KOPT-K1 (cell line): ENCODE results near the gene EXOC6.

Experiments used
- H3K27ac ChIP-seq: fragments of 200-600 bp; sonication (generic); 2 replicates; pipeline ENCODE4 v1.5.1; 2016; ENCODE audit warnings: antibody characterized with exemption, mild to moderate bottlenecking, low read depth, low read length; ENCODE audit not compliant: poor library complexity, severe bottlenecking
- H3K36me3 ChIP-seq: fragments of 200-600 bp; sonication (generic); 2 replicates; pipeline ENCODE4 v1.5.1; 2017; ENCODE audit warnings: antibody characterized with exemption, mild to moderate bottlenecking, low read length, moderate library complexity; ENCODE audit not compliant: insufficient read depth
- H3K9me3 ChIP-seq: fragments of 200-600 bp; sonication (generic); 2 replicates; pipeline ENCODE4 v1.5.1; 2017; ENCODE audit warnings: antibody characterized with exemption, low read length, mild to moderate bottlenecking; ENCODE audit not compliant: insufficient read depth, poor library complexity, severe bottlenecking

EXOC6 gene

DNA sequence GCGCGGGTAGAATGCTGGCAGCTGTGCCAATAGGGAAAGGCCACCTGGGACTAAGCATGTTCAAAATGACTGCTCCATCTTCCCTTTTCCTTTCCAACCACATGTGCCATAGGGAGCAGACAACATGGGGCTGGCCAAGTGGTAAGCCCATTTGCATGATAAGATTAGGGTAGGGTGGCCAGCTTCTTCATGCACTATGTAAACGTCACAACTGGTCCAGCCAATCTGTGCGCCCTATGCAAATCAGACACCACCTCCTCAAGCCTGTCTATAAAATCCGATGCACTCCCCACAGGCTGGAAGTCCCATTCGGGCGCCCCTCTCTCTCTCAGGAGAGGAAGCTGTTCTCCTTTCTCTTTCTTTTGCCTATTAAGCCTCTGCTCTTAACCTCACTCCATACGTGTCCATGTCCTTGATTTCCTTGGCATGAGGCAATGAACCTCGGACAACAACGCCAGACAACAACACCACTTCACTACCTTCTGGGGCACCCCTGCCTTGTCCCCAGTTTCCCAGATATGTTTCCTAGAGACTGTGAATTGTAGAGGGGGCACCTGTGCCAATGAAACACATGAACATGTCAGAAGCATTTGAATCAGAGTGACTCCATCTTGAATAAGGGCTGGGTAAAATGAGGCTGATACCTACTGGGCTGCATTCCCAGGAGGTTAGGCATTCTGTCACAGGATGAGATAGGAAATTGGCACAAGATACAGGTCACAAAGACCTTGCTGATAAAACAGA lies 19.1 kb upstream of the EXOC6 start:
- Histone ChIP-seq H3K9me3 (no peaks in the 10 kb centered on the region), H3K36me3 (no peaks in the 10 kb centered on the region), H3K27ac (no peak overlapping the region)

GRCh38 chr10:92829786-92830377 lies 18.4 kb upstream of the EXOC6 start:
- Histone ChIP-seq H3K27ac (no peak overlapping the region), H3K9me3 (no peaks in the 10 kb centered on the region), H3K36me3 (no peaks in the 10 kb centered on the region)

DNA sequence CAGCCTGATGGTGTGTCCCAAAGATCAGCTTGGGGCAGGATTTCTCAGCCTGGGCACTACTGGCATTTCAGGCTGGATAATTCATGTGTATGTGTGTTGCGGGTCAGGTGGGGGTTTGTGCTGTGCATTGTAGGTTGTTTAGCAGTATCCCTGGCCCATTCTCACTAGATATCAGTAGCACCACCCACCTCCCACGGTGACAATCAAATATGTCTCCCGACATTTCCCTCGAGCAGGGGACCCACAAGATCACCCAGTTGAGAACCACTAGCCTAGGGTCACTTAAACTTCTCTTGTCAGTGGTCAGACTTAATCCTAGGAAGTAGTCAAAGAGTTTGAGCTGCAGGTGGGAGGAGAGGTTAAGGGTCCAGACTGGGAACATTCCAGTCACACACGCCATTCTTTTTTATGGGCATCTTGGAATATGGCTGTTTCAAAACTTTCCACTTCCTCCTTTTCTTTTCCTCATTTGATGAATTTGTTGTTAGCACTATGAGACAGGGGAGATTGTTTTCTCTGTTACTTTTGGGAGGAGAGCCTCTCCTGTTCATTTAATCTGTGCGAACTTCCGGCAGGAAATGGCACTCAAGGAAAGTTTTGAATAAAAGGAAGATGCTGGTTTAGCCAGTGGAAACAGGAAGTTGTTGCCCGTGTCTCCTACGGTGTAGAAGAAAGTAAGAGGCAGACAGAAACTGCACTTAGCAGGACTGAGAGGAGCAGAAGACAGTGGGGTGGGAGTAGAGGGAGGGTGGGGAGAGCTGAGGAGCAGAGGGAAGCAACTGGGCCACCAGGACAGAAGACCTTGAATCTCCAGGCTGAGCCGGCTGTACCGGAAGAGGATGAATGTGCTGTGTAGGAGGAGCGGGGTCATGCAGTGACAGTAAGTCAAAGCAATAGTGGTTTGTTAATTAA lies 17.6 kb upstream of the EXOC6 start:
- no peaks in the 10 kb centered on the region for H3K36me3 ChIP-seq
- no peaks in the 10 kb centered on the region for H3K9me3 ChIP-seq
- no peak overlapping the region for H3K27ac ChIP-seq

GRCh38 chr10:92832121-92832520 lies 16.2 kb upstream of the EXOC6 start:
- Histone ChIP-seq H3K36me3 (no peaks in the 10 kb centered on the region), H3K27ac (no peak overlapping the region), H3K9me3 (no peaks in the 10 kb centered on the region)

GRCh38 chr10:92832998-92833650 lies 15.2 kb upstream of the EXOC6 start:
- Histone ChIP-seq H3K27ac (no peak overlapping the region), H3K36me3 (no peaks in the 10 kb centered on the region), H3K9me3 (no peaks in the 10 kb centered on the region)

DNA sequence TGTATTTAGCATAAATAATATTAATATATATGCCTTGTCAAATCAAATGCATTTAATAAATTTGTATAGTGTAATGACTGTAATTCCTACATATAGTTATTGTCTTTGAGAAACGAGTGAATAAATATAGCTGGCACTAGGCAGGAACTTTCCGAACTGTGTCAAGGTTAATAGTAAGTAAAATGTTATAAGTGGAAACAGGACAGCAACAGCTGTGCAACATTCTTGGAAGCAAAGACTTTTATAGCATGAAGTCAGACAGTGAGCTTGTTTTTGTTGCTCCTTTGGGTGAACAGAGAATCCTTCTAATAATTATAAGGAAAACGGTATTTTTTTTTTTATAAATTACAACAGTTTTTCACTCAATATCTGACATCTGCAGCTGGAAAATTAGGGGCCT lies 14.0 kb upstream of the EXOC6 start:
- H3K9me3 ChIP-seq, result no peaks in the 10 kb centered on the region
- H3K36me3 ChIP-seq, result no peaks in the 10 kb centered on the region
- no peak overlapping the region for H3K27ac ChIP-seq

GRCh38 chr10:92834986-92835385 lies 13.3 kb upstream of the EXOC6 start:
- Histone ChIP-seq H3K36me3 (no peaks in the 10 kb centered on the region), H3K9me3 (no peaks in the 10 kb centered on the region), H3K27ac (no peak overlapping the region)

GRCh38 chr10:92837456-92837855 lies 10.9 kb upstream of the EXOC6 start:
- no peaks in the 10 kb centered on the region for H3K36me3 ChIP-seq
- no peaks in the 10 kb centered on the region for H3K9me3 ChIP-seq
- peak overlapping the region; percentile 38 for H3K27ac ChIP-seq

GRCh38 chr10:92839191-92840085 lies 8.9 kb upstream of the EXOC6 start:
- H3K9me3 ChIP-seq, result no peaks in the 10 kb centered on the region
- no peak overlapping the region for H3K27ac ChIP-seq
- no peaks in the 10 kb centered on the region for H3K36me3 ChIP-seq

- Histone ChIP-seq H3K27ac (no peak overlapping the region), H3K9me3 (peaks cover 5% of the 10 kb centered on the region), H3K36me3 (no peaks in the 10 kb centered on the region)
These were observed 3.6 kb upstream of the EXOC6 start for GRCh38 chr10:92844746-92845145.

DNA sequence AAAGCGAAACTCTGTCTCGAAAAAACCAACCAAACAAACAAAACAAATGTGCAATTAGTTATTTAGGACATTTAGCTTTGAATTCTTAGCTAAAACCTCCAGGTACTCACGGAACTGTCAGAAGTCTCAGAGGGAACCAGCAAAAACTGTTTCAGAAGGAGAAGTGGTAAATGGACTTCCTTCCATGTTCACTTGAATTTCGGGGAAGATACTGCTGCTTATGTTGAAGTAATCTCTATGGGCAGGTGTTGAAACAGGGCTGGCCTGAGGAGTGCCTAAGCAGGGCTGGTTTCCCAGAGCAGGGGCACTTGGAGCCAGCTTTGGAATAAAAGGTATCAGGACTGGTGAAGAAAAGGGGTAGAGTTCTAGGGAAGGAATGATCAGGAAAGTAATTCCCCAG lies 2.4 kb upstream of the EXOC6 start:
- H3K27ac ChIP-seq, result no peak overlapping the region

GRCh38 chr10:92846344-92846743 lies 2.0 kb upstream of the EXOC6 start:
- Histone ChIP-seq H3K36me3 (no peaks in the 10 kb centered on the region), H3K27ac (no peak overlapping the region), H3K9me3 (peaks cover 5% of the 10 kb centered on the region)

More for the DNA sequence above, 2.4 kb upstream of the EXOC6 start:
- H3K9me3 ChIP-seq, result peaks cover 5% of the 10 kb centered on the region
- no peaks in the 10 kb centered on the region for H3K36me3 ChIP-seq

DNA sequence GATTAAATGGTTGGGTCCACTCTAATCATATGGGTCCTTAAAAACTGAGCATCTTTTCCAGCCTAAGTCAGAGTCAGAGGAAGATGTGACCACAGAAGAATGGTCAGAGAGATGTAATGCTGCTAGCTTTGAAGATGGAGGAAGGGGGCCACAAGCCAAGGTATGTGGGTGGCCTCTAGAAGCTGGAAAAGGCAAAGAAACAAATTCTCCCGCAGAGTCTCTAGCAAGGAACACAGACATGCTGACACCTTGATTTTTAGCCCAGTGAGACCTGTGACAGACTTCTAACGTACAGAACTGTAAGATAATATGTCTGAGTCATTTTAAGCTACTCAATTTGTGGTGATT lies 1.5 kb upstream of the EXOC6 start:
- no peaks in the 10 kb centered on the region for H3K36me3 ChIP-seq
- H3K9me3 ChIP-seq, result peaks cover 5% of the 10 kb centered on the region
- no peak overlapping the region for H3K27ac ChIP-seq

DNA sequence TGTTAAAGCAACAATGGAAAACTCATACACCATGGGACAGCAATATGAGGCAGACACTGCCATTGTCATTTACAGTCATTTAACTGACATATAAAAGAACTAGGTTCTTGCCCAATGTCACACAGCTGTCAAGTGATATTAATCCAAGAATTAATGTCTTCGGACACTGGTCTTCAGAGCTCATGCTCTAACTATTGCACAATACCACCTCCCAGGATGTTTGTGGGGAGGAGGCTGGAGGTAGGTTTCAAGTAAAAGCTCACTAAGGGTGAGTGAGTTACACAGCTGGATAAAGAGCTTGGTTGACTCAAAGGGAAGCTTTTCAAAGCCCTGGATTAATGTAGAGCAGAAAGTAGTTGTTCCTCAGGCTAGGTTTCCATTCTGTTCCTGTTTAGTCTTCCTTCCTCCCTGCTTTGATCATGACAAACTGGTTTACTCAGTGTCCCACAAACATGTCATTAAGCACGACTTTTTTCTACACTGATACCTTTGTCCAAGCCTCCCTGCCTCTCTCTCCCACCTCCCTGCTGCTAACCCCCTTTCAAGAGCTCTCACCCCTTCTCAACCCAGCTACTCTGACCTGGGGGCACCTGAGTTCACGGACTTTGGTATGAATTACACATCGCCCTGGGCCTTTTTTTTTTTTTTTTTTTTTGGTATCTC lies 987 bp upstream of the EXOC6 start:
- no peak overlapping the region for H3K27ac ChIP-seq
- no peaks in the 10 kb centered on the region for H3K36me3 ChIP-seq
- peaks cover 5% of the 10 kb centered on the region for H3K9me3 ChIP-seq
